MM.1S (cell line): ENCODE measurements around the gene PDK4.

Source experiments
- DNase-seq: peaks from one replicate; pipeline ENCODE4 v3.0.0-alpha.2; 2015
- H2AFZ ChIP-seq: fragments of 300-600 bp; sonication (generic); 2 replicates; pipeline ENCODE4 v1.6.0; 2016; ENCODE audit warnings: antibody characterized with exemption, low read length
- H3F3A ChIP-seq: fragments of 300-600 bp; sonication (generic); 2 replicates; pipeline ENCODE4 v1.6.1; 2016; ENCODE audit warnings: mild to moderate bottlenecking, antibody characterized with exemption, low read length, moderate library complexity, mixed read lengths; ENCODE audit not compliant: insufficient read depth
- H3K27ac ChIP-seq: fragments of 300-600 bp; sonication (generic); 2 replicates; pipeline ENCODE4 v1.5.1; 2016; ENCODE audit warnings: mild to moderate bottlenecking, low read length
- H3K27me3 ChIP-seq: fragments of 300-600 bp; sonication (generic); replicated peaks from 2 replicates; pipeline ENCODE4 v1.6.0; 2016; ENCODE audit warnings: low read length; ENCODE audit not compliant: insufficient read depth
- H3K36me3 ChIP-seq: fragments of 300-600 bp; sonication (generic); replicated peaks from 2 replicates; pipeline ENCODE4 v1.6.1; 2016; ENCODE audit warnings: mild to moderate bottlenecking, low read length, mixed read lengths; ENCODE audit not compliant: insufficient read depth
- H3K4me1 ChIP-seq: fragments of 300-600 bp; sonication (generic); 2 replicates; pipeline ENCODE4 v1.6.1; 2016; ENCODE audit warnings: low read length, mixed read lengths
- H3K4me2 ChIP-seq: fragments of 300-600 bp; sonication (generic); 2 replicates; pipeline ENCODE4 v1.6.0; 2016; ENCODE audit warnings: low read depth, low read length
- H3K4me3 ChIP-seq: fragments of 300-600 bp; sonication (generic); 2 replicates; pipeline ENCODE4 v1.5.1; 2016; ENCODE audit warnings: low read length, mixed read lengths
- H3K79me2 ChIP-seq: fragments of 300-600 bp; sonication (generic); 2 replicates; pipeline ENCODE4 v1.6.1; 2016; ENCODE audit warnings: mixed run types, low read length, mixed read lengths
- H3K9ac ChIP-seq: fragments of 300-600 bp; sonication (generic); 2 replicates; pipeline ENCODE4 v1.6.1; 2016; ENCODE audit warnings: low read length, mixed read lengths
- H3K9me2 ChIP-seq: fragments of 300-600 bp; sonication (generic); replicated peaks from 2 replicates; pipeline ENCODE4 v1.6.1; 2016; ENCODE audit warnings: mild to moderate bottlenecking, low read length, mixed read lengths; ENCODE audit not compliant: insufficient read depth
- H3K9me3 ChIP-seq: fragments of 300-600 bp; sonication (generic); replicated peaks from 2 replicates; pipeline ENCODE4 v1.6.1; 2016; ENCODE audit warnings: mild to moderate bottlenecking, low read length, mixed read lengths; ENCODE audit not compliant: insufficient read depth
- H4K20me1 ChIP-seq: fragments of 300-600 bp; sonication (generic); 2 replicates; pipeline ENCODE4 v1.6.1; 2016; ENCODE audit warnings: mild to moderate bottlenecking, low read length, moderate library complexity, mixed read lengths; ENCODE audit not compliant: insufficient read depth
- CTCF ChIP-seq: fragments of 300-600 bp; sonication (generic); IDR thresholded peaks from 2 replicates; pipeline ENCODE4 v1.5.1; 2016; ENCODE audit warnings: antibody characterized with exemption, low read length, mixed read lengths
- EZH2 ChIP-seq: fragments of 300-600 bp; sonication (generic); optimal IDR thresholded peaks from 2 replicates; pipeline ENCODE3; 2017; ENCODE audit warnings: low read depth, mild to moderate bottlenecking, antibody characterized with exemption, low read length, mixed read lengths
- EZH2phosphoT487 ChIP-seq: fragments of 300-600 bp; sonication (generic); IDR thresholded peaks from 2 replicates; pipeline ENCODE4 v1.6.1; 2018; ENCODE audit warnings: antibody characterized with exemption, low read length

PDK4 gene

GRCh38 chr7:95539426-95539825, 56.9 kb downstream of the PDK4 start:
- H3K4me3 ChIP-seq: no peak overlapping the region
- H3K9ac ChIP-seq: no peak overlapping the region
- H2AFZ ChIP-seq: no peak overlapping the region
- DNase-seq: no peak
- no peak for TF ChIP-seq CTCF
- no peak for TF ChIP-seq EZH2
- no peak for TF ChIP-seq EZH2phosphoT487
- H3K4me2 ChIP-seq: no peak overlapping the region
- no peaks in the 10 kb centered on the region for H3K9me3 ChIP-seq
- no peaks in the 10 kb centered on the region for H3K27me3 ChIP-seq
- H4K20me1 ChIP-seq: no peaks in the 10 kb centered on the region
- no peak overlapping the region for H3K27ac ChIP-seq
- H3K4me1 ChIP-seq: no peaks in the 10 kb centered on the region
- no peaks in the 10 kb centered on the region for H3K79me2 ChIP-seq
- no peaks in the 10 kb centered on the region for H3K36me3 ChIP-seq
- no peaks in the 10 kb centered on the region for H3K9me2 ChIP-seq
- H3F3A ChIP-seq: no peaks in the 10 kb centered on the region

- Histone ChIP-seq H3K4me2 (no peak overlapping the region), H4K20me1 (no peaks in the 10 kb centered on the region), H3K36me3 (no peaks in the 10 kb centered on the region), H3K27ac (no peak overlapping the region), H3K79me2 (no peaks in the 10 kb centered on the region), H3K4me1 (no peaks in the 10 kb centered on the region), H3K27me3 (no peaks in the 10 kb centered on the region), H3K4me3 (no peak overlapping the region), H3K9ac (no peak overlapping the region), H2AFZ (no peak overlapping the region), H3K9me2 (no peaks in the 10 kb centered on the region), H3F3A (no peaks in the 10 kb centered on the region), H3K9me3 (no peaks in the 10 kb centered on the region)
- DNase-seq: no peak
- no peak for TF ChIP-seq EZH2phosphoT487
- no peak for TF ChIP-seq EZH2
- no peak for TF ChIP-seq CTCF
Observed at GRCh38 chr7:95537468-95537867, 58.8 kb downstream of the PDK4 start.

DNA sequence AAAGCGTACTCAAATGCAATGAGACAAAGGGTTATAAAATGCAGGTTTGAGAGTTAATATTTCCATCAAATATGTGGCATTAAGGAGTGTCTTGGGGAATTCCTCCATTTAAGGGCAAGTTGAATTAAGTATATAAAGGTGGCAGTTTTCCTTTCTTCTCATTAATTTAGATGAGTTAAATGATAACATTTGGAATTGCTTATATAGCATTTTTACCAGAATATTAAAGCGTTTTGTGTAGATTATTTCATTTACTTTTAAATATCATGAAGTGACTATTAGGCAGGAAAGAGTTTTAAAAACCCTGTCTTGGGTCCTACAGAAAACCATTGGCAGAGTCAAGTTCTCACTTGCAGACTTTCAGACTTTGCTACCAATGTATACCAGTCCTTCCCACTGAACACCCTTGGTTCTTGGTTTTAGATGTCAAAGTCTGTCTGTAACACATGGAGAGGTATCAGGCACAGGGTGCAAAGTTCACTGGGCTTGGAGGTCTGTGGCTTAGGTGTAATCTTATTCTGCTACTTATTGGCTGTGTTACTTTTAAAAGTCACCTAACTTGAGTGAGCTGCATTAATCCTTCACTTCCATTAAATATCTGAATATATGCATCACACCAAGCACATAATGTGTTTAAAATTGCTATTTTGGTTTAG, 59.5 kb downstream of the PDK4 start:
- Histone ChIP-seq H3K27ac (no peak overlapping the region), H3K27me3 (no peaks in the 10 kb centered on the region), H3K4me3 (no peak overlapping the region), H3K79me2 (no peaks in the 10 kb centered on the region), H4K20me1 (no peaks in the 10 kb centered on the region), H3K36me3 (no peaks in the 10 kb centered on the region), H2AFZ (no peak overlapping the region), H3K4me1 (no peaks in the 10 kb centered on the region), H3K9me3 (no peaks in the 10 kb centered on the region), H3F3A (no peaks in the 10 kb centered on the region), H3K9ac (no peak overlapping the region), H3K9me2 (no peaks in the 10 kb centered on the region), H3K4me2 (no peak overlapping the region)
- no peak for DNase-seq
- TF ChIP-seq EZH2: no peak
- TF ChIP-seq CTCF: no peak
- no peak for TF ChIP-seq EZH2phosphoT487
